Tibial nerve (tissue), 4 donors: ENCODE measurements around the gene MARVELD2. TPM values are rescaled to one million over a fixed set of nuclear protein-coding genes. Genes with fewer than 3 reads are reported as not detected.
"Not testable (repeated sequence)": the region's sequence is repeated elsewhere in the genome, so short reads cannot be mapped to it uniquely, and the experiment has no call there.

Source experiments
- DNase-seq, 2 donors: peaks; one replicate each; pipeline ENCODE4 v3.0.0-alpha.2; 2019; ENCODE audit warnings: low spot score in 2 of 2
- H3K27ac ChIP-seq, 4 donors: fragments of 200-600 bp; sonication (generic) in 3 of 4; one replicate each; pipeline ENCODE4 v1.5.1; 2017 to 2019; ENCODE audit warnings: mild to moderate bottlenecking in 1 of 4
- H3K27me3 ChIP-seq, 2 donors: fragments of 200-600 bp; sonication (generic) in 1 of 2; one replicate each; pipeline versions ENCODE4 v1.5.1 to v1.6.0; 2017 to 2019
- H3K36me3 ChIP-seq, 3 donors: fragments of 200-600 bp; sonication (generic); one replicate each; pipeline ENCODE4 v1.5.1; 2018 to 2019
- H3K4me1 ChIP-seq, 4 donors: fragments of 200-600 bp; sonication (generic) in 3 of 4; one replicate each; pipeline ENCODE4 v1.5.1; 2017 to 2019
- H3K4me3 ChIP-seq, 4 donors: fragments of 200-600 bp; sonication (generic) in 3 of 4; one replicate each; pipeline ENCODE4 v1.5.1; 2017 to 2019; ENCODE audit warnings: mild to moderate bottlenecking in 1 of 4, moderate library complexity in 1 of 4
- H3K9me3 ChIP-seq, 4 donors: fragments of 200-600 bp; sonication (generic) in 3 of 4; one replicate each; pipeline ENCODE4 v1.5.1; 2017 to 2019
- EP300 ChIP-seq, 2 donors: sonication (generic); formaldehyde crosslinking; IDR thresholded peaks; one replicate each; pipeline ENCODE4 v1.6.1; 2017; ENCODE audit warnings: antibody characterized with exemption in 2 of 2, mild to moderate bottlenecking in 1 of 2
- POLR2A ChIP-seq, 2 donors: fragments of 450-650 bp; IDR thresholded peaks; one replicate each; pipeline ENCODE4 v1.6.1; 2017; ENCODE audit warnings: antibody characterized with exemption in 2 of 2, mild to moderate bottlenecking in 2 of 2, moderate library complexity in 2 of 2
- WGBS, 2 donors: methylation state at CpG; one replicate each; pipeline ENCODE4 v1.1.5; 2018; 5-methylcytosine and 5-hydroxymethylcytosine counted together
- total RNA-seq, 4 donors: library from RNA; depleted of rRNA; stranded (reverse); fragments of >200 nt; gene quantifications; one replicate each; pipeline ENCODE4 v1.1.0, GENCODE V29; 2016
- TF ChIP-seq, protein P1 (sequence below), 5 experiments: fragments of 200-600 bp in 3 of 5; fragments of 450-650 bp in 2 of 5; sonication (generic) in 3 of 5; IDR thresholded peaks; one replicate each; pipeline ENCODE4 v1.5.1; 2016 to 2019; ENCODE audit warnings: antibody characterized with exemption in 5 of 5, mild to moderate bottlenecking in 3 of 5, moderate library complexity in 2 of 5

MARVELD2 gene, protein sequence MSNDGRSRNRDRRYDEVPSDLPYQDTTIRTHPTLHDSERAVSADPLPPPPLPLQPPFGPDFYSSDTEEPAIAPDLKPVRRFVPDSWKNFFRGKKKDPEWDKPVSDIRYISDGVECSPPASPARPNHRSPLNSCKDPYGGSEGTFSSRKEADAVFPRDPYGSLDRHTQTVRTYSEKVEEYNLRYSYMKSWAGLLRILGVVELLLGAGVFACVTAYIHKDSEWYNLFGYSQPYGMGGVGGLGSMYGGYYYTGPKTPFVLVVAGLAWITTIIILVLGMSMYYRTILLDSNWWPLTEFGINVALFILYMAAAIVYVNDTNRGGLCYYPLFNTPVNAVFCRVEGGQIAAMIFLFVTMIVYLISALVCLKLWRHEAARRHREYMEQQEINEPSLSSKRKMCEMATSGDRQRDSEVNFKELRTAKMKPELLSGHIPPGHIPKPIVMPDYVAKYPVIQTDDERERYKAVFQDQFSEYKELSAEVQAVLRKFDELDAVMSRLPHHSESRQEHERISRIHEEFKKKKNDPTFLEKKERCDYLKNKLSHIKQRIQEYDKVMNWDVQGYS
- 1 to 10 TPM in 2 of 4 donors, under 1 TPM in 2; 0.59 to 1.3 (median 1.0) TPM for total RNA-seq

DNA sequence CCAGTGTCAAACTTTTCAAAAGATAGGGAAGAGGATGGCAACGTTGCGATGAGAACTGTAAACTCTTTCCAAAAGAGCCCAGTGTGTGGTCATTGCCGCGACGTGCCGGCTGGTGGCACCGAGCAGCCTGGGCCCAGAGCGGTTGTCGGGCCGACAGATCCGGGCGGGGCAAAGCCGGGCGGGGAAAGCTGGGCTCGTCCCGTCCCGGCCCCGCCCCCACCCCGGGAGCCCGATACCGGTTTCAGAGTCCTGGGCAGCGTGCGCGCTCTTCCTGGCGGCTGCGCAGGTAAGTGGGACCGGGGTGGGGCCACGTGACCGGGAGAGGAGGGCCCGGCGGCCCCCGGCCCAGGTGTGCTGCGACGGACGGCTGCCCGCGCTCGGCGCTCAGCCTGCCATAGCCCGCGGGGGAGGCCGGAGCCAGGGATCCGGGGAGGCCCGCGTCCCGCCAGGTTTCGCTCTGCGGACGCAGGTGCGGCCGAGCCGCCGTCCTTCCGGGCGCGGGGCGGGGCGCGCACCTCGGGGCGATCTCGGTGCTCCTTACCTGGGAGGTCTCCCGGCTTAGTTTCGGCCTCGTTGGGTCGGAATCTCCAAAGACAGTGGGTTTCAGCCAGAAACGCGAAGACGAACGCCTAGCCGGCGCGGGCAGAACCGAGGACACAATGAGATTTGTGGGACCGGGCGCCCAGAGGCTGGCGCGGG is at the start of gene MARVELD2:
Gene MARVELD2 (plus strand): TSS at position 232 of the 699 bp plus-strand sequence. CDS start 4,270 bp downstream, outside the sequence.
- TF ChIP-seq, protein P1, sequence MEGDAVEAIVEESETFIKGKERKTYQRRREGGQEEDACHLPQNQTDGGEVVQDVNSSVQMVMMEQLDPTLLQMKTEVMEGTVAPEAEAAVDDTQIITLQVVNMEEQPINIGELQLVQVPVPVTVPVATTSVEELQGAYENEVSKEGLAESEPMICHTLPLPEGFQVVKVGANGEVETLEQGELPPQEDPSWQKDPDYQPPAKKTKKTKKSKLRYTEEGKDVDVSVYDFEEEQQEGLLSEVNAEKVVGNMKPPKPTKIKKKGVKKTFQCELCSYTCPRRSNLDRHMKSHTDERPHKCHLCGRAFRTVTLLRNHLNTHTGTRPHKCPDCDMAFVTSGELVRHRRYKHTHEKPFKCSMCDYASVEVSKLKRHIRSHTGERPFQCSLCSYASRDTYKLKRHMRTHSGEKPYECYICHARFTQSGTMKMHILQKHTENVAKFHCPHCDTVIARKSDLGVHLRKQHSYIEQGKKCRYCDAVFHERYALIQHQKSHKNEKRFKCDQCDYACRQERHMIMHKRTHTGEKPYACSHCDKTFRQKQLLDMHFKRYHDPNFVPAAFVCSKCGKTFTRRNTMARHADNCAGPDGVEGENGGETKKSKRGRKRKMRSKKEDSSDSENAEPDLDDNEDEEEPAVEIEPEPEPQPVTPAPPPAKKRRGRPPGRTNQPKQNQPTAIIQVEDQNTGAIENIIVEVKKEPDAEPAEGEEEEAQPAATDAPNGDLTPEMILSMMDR (IDR thresholded peaks at IDR 0.05), result peak in 2 of 5 experiments; percentile 13 to 39
- TF ChIP-seq EP300 (IDR thresholded peaks at IDR 0.05), result no peak
- TF ChIP-seq POLR2A (IDR thresholded peaks at IDR 0.05), result no peak

DNA sequence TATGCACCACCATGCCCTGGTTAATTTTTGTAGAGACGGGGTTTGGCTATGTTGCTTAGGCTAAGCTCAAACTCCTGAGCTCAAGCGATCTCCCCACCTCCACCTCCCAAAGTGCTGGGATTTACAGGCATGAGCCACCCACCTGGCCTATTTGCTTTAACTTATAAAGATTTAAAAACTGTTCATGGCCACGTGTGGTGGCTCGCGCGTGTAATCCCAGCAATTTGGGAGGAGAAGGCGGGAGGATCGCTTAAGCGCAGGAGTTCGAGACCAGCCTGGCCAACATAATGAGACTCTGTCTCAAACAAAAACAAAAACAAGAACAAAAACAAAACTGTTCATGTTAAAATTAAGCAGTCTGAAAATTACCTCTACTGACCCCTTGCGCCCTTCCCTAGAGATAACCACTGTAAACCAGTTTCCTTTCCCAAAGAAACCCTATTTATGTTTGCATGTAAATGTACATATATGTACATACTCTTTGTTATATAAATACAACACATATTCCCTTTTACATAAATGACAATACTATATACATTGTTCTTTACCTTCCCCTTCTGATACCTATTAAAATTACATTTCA is 47.1 kb upstream of the MARVELD2 start:
- Histone ChIP-seq H3K4me1 (peaks cover 6 to 60% (median 14%) of the 10 kb centered on the region in 4 donors), H3K36me3 (peaks cover 0 to 44% (median 0%) of the 10 kb centered on the region in 3 donors), H3K9me3 (no peaks in the 10 kb centered on the region), H3K27me3 (no peaks in the 10 kb centered on the region), H3K27ac (peak overlapping the region in 1 of 4 donors; percentile 98), H3K4me3 (peak overlapping the region in 2 of 4 donors; percentile 74 to 94)
- TF ChIP-seq, protein P1 (IDR thresholded peaks at IDR 0.05), result no peak
- TF ChIP-seq EP300 (IDR thresholded peaks at IDR 0.05), result no peak
- TF ChIP-seq POLR2A (IDR thresholded peaks at IDR 0.05), result no peak
- DNase-seq, result no peak
- 88% methylated on average over 11 of the region's 11 CpGs for WGBS, 2 donors

More for the DNA sequence above, at the start of gene MARVELD2:
- DNase-seq, result peak; percentile 33 to 34
- Histone ChIP-seq H3K27me3 (no peaks in the 10 kb centered on the region), H3K27ac (peak within 1 kb of the TSS in 2 of 4 donors; percentile 47 to 78), H3K9me3 (no peaks in the 10 kb centered on the region), H3K4me3 (peak within 1 kb of the TSS; percentile 30 to 71 (median 54)), H3K4me1 (peaks cover 0 to 12% (median 0%) of the 10 kb centered on the region in 4 donors), H3K36me3 (peaks cover 0 to 60% (median 0%) of the 10 kb centered on the region in 3 donors)
- 25 to 31% methylated on average over 22 to 34 of the region's 78 CpGs for WGBS, 2 donors

DNA sequence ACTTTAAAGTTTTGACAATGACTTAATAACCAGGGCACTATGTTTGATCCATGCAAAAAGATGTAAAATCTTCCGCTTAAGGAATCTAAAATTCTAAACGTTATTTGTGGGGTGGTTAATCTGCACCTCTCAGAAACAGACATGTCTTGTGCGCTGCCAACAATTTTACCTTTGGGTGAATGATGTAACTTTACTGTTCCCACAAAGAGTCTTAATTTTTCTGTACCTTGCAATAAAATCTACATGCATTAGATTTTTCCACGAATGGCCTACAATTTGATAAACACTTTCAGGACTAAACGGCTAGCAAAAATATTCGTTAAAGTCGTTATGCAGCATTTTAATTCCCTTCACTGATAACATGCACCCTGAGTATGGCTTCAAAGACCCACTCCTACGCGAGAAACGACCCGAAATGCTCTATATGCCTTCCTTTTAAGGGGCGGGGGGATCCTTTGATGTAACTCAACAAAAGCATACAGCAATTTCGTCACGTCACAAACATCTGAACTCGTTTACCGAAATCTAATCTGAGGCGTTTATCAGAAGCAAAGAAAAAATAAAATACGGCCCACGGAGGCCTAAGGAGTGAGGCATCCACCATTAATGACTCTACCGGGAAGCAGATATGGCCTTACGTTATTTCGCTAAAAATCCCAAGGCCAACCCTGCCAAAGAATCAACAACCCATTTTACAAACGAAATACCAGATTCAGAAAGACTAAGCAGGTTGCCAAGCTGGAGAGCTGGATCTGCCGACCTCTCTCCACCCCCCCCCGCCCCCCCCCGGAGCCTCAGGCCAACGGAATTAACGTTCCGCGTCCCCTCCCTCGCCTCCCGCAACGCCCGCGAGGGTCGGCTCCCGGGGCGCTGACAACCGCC is 46.2 kb upstream of the MARVELD2 start:
- Histone ChIP-seq H3K9me3 (no peaks in the 10 kb centered on the region), H3K4me3 (peak overlapping the region; percentile 74 to 94 (median 84)), H3K36me3 (peaks cover 0 to 35% (median 0%) of the 10 kb centered on the region in 3 donors), H3K4me1 (peaks cover 6 to 60% (median 14%) of the 10 kb centered on the region in 4 donors), H3K27ac (peak overlapping the region; percentile 97 to 98 (median 98)), H3K27me3 (no peaks in the 10 kb centered on the region)
- peak in 1 of 2 donors; percentile 7 for DNase-seq
- 2 to 3% methylated on average over 26 to 28 of the region's 39 CpGs for WGBS, 2 donors
- TF ChIP-seq POLR2A (IDR thresholded peaks at IDR 0.05), result no peak
- TF ChIP-seq, protein P1 (IDR thresholded peaks at IDR 0.05), result no peak
- TF ChIP-seq EP300 (IDR thresholded peaks at IDR 0.05), result no peak

DNA sequence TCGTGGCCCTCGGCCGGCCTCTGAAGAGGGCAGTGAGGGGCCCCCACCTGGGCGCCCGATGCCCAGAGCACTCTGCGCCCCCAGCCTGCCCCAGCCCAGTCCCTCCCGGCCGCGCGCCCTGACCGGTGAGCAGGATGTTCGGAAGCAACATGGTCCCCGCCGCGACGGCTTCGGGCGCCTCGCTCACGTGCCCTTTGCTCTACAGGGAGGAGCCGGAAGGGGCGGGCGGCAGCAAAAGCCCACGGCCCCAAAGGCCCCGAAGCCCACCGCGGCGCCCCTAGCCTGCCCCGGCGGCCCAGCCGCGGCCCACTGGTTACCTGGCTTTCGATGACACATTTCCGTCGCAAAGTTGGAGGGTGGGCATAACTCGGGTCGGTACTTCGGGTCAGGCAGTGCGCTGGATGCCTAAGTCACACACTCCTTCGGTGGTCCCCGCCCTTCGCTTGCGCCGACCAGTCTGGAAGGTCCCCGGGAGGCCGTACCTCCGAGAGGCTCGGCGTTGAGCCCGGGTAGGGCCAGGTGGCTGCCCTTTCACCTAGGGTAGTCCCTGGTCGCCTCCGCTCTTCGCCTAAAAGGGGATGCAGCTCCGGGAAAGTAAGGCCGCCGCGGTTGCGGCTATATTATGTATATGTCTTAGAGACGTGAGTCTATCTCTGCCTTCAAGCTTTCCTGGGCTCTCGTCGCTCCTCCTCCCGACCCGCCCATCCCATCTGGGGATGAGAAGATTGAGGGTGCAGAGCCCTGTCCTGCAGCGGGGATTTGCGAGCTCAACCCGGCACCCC is 45.4 kb upstream of the MARVELD2 start, which contains the start of the genes AK6, RAD17 and TAF9:
Gene AK6 (minus strand): TSS at position 181 of the 782 bp plus-strand sequence. CDS start 30 bp downstream, at position 151.
Gene RAD17 (plus strand): TSS at position 479 of the 782 bp plus-strand sequence. CDS start 2,391 bp downstream, outside the sequence.
Gene TAF9 (minus strand): TSS at position 181 of the 782 bp plus-strand sequence. CDS start 3,783 bp downstream, outside the sequence.
- peaks cover 6 to 58% (median 14%) of the 10 kb centered on the region in 4 donors for H3K4me1 ChIP-seq
- no peaks in the 10 kb centered on the region for H3K9me3 ChIP-seq

DNA sequence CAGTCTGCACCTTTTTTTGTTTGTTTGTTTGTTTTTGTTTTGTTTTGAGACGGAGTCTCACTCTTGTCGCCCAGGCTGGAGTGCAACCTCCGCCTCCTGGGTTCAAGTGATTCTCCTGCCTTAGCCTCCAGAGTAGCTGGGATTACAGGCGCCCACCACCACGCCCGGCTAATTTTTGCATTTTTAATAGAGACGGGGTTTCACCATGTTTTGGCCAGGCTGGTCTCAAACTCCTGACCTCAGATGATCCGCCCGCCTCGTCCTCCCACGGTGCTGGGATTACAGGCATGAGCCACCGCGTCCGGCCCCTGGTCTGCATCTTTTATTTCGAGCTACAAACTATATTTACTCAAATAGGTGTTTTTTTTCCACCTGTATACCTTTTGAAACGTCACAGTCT is 44.6 kb upstream of the MARVELD2 start:
- H3K27me3 ChIP-seq, DNase-seq, H3K9me3 ChIP-seq: not testable (repeated sequence)
- 1 to 2% methylated on average over 16 of the region's 16 CpGs for WGBS, 2 donors
- Histone ChIP-seq H3K27ac (peak overlapping the region in 3 of 4 donors; percentile 98), H3K4me3 (peak overlapping the region; percentile 74 to 94 (median 84)), H3K36me3 (peaks cover 0 to 32% (median 0%) of the 10 kb centered on the region in 3 donors), H3K4me1 (peaks cover 6 to 51% (median 14%) of the 10 kb centered on the region in 4 donors)

More for the DNA sequence above, 45.4 kb upstream of the MARVELD2 start, which contains the start of the genes AK6, RAD17 and TAF9:
- DNase-seq, result peak; percentile 83 to 88
- H3K27ac ChIP-seq, result peak within 1 kb of the TSS; percentile 97 to 98 (median 98)
- H3K27me3 ChIP-seq, result no peaks in the 10 kb centered on the region
- 0 to 1% methylated on average over 7 to 58 of the region's 66 CpGs for WGBS, 2 donors
- H3K4me3 ChIP-seq, result peak within 1 kb of the TSS; percentile 74 to 94 (median 84)
- peaks cover 0 to 32% (median 0%) of the 10 kb centered on the region in 3 donors for H3K36me3 ChIP-seq
- TF ChIP-seq, protein P1 (IDR thresholded peaks at IDR 0.05), result peak in 2 of 5 experiments; percentile 42 to 46
- TF ChIP-seq POLR2A (IDR thresholded peaks at IDR 0.05), result peak; percentile 74 to 80
- TF ChIP-seq EP300 (IDR thresholded peaks at IDR 0.05), result peak; percentile 50 to 95
